CD4-positive, alpha-beta T cell treated with Interleukin-17A for 4 hours (primary cell): ENCODE data around the gene RXRA.

ENCODE experiments used
- DNase-seq: peaks from one replicate; pipeline ENCODE4 v3.0.0-alpha.2; 2020; ENCODE audit warnings: mixed read lengths

Gene RXRA

DNA sequence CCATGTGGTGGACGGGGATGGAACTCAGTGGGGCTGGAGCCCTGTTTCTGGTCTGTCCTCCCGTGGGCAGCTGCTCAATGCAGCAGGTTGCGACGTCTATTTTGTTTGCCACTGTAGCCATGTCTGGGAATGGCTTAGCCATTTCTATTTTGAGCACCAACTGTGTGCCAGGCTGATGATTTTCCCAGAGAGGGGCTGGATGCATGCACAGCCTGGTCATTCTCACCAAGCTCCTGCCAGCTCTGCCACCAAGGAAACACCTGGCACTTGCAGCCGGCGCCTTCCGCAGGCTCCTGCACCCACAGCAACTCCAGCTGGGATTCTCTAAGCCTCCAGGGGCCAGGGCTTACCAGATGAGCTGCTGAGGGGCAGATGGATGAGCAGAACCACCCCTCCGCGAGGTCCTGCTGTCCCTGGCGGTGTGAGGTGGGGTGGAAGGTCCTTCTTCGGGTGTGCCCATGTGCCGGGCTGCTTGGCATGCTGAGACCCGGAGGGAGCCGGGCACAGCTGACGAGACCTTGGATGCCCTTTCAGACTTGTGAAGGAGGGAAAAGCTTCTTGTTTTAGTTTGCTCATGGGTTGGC lies 151.2 kb downstream of the RXRA start:
- DNase-seq, result no peak

DNA sequence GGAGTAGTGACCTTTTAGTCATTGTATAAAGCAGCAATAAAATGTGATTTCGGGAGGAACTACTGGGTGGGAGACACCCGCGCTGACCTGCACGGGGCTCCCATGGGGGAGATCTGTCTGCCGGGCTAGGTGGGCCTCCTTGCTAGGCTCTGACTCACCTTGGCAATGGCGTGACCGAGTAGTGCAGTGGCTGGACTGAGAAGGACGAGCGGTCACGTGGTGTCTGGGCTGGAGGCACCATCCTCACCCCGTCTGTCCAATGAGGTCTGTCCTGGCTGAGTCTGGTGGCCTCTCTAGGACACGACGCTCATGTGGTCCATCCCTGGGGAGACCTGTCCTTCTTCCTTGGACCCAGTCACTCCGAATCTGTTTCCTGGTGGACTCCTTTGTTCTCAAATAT lies 151.7 kb downstream of the RXRA start:
- DNase-seq, result no peak

DNA sequence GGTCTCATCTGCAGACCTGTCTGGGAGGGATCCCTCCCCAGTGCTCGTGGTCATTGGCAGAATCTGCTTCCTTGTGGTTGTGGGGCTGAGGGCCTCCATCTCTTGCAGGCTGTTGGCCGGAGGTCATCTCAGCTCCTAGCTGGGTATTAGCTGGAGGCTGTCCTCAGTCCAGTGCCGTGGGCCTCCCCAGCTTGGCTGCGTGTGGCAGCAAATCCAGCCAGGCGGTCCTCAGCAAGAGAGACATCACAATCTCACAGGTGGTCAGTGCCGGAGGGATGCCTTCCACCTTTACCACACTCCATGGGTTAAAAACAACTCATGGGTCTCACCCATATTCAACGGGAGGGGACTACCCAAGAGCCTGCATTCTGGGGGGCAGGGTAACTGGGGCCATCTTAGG lies 155.5 kb downstream of the RXRA start:
- no peak for DNase-seq

- no peak for DNase-seq
These were observed 156.0 kb downstream of the RXRA start for GRCh38 chr9:134482226-134482625.

- DNase-seq, result no peak
These were observed 157.3 kb downstream of the RXRA start for GRCh38 chr9:134483361-134484184.

- DNase-seq, result no peak
These were observed 158.2 kb downstream of the RXRA start for GRCh38 chr9:134484479-134484878.

GRCh38 chr9:134485653-134486052 lies 159.4 kb downstream of the RXRA start:
- DNase-seq, result no peak

GRCh38 chr9:134486143-134486591 lies 159.9 kb downstream of the RXRA start:
- no peak for DNase-seq

GRCh38 chr9:134486596-134486995 lies 160.3 kb downstream of the RXRA start:
- DNase-seq, result no peak
